Smooth muscle cell (in vitro differentiated cells): Measurements from ENCODE around the gene GALNTL6. TPM values are rescaled to one million over a fixed set of nuclear protein-coding genes. Genes with fewer than 3 reads are reported as not detected.
A peak's percentile ranks its signal among the peaks of the same experiment; 100 is the strongest.

ENCODE experiments used
- DNase-seq: peaks from one replicate; lab custom pipeline; 2025; ENCODE audit not compliant: unreplicated experiment; lab: John Stamatoyannopoulos, UW
- H2AFZ ChIP-seq: fragments of 200-600 bp; sonication (generic); 2 replicates; pipeline ENCODE4 v1.6.0; 2016; ENCODE audit warnings: antibody characterized with exemption, low read depth, mild to moderate bottlenecking
- H3F3A ChIP-seq: fragments of 200-600 bp; sonication (generic); 2 replicates; pipeline ENCODE4 v1.6.0; 2017; ENCODE audit warnings: antibody characterized with exemption, low read depth
- H3K27ac ChIP-seq: fragments of 200-600 bp; sonication (generic); 2 replicates; pipeline ENCODE4 v1.5.1; 2016; ENCODE audit warnings: low read depth, mild to moderate bottlenecking
- H3K27me3 ChIP-seq: fragments of 200-600 bp; sonication (generic); 2 replicates; pipeline ENCODE4 v1.6.1; 2016; ENCODE audit warnings: low read depth, mild to moderate bottlenecking
- H3K36me3 ChIP-seq: fragments of 200-600 bp; sonication (generic); 2 replicates; pipeline ENCODE4 v1.5.1; 2016; ENCODE audit warnings: low read depth
- H3K4me1 ChIP-seq: fragments of 200-600 bp; sonication (generic); 2 replicates; pipeline ENCODE4 v1.5.1; 2016; ENCODE audit warnings: low read depth
- H3K4me2 ChIP-seq: fragments of 200-600 bp; sonication (generic); 2 replicates; pipeline ENCODE4 v1.6.0; 2016; ENCODE audit warnings: mild to moderate bottlenecking
- H3K4me3 ChIP-seq: fragments of 200-600 bp; sonication (generic); 2 replicates; pipeline ENCODE4 v1.5.1; 2016; ENCODE audit warnings: mild to moderate bottlenecking
- H3K79me2 ChIP-seq: fragments of 200-600 bp; sonication (generic); 2 replicates; pipeline ENCODE4 v1.6.0; 2016; ENCODE audit warnings: low read depth, mild to moderate bottlenecking
- H3K9ac ChIP-seq: fragments of 200-600 bp; sonication (generic); 2 replicates; pipeline ENCODE4 v1.6.0; 2016; ENCODE audit warnings: low read depth
- H3K9me3 ChIP-seq: fragments of 200-600 bp; sonication (generic); replicated peaks from 2 replicates; pipeline ENCODE4 v1.5.1; 2016; ENCODE audit warnings: low read depth
- H4K20me1 ChIP-seq: fragments of 200-600 bp; sonication (generic); 2 replicates; pipeline ENCODE4 v1.6.0; 2016; ENCODE audit warnings: low read depth
- CTCF ChIP-seq: fragments of 200-600 bp; sonication (generic); IDR thresholded peaks from 2 replicates; pipeline ENCODE4 v1.5.1; 2017; ENCODE audit warnings: borderline replicate concordance, mild to moderate bottlenecking, antibody characterized with exemption; ENCODE audit not compliant: insufficient read depth, poor library complexity, severe bottlenecking
- WGBS: methylation state at CpG from one replicate; pipeline ENCODE4 v1.1.7; 2016; ENCODE audit warnings: low lambda C conversion rate; 5-methylcytosine and 5-hydroxymethylcytosine counted together
- polyA plus RNA-seq: library from polyadenylated mRNA; unstranded; fragments of >200 nt; fragmentation: Nextera tagmentation; extraction: Ambion mirVana; gene quantifications from 2 replicates; pipeline ENCODE4 v1.2.1, GENCODE V29; 2016
- total RNA-seq: library from RNA; depleted of rRNA; stranded (reverse); fragments of >200 nt; gene quantifications from 2 replicates; pipeline ENCODE4 v1.2.3, GENCODE V29; 2014

Gene GALNTL6
- total and polyA plus RNA-seq, 2 experiments from 2014 or later = 0.18 to 1.3 TPM

- Histone ChIP-seq H3K79me2 (no peaks in the 10 kb centered on the region), H3K27me3 (no peaks in the 10 kb centered on the region), H3K4me3 (no peak overlapping the region), H3K9me3 (no peaks in the 10 kb centered on the region), H4K20me1 (no peaks in the 10 kb centered on the region), H3K9ac (no peak overlapping the region), H3F3A (no peaks in the 10 kb centered on the region), H3K4me1 (no peaks in the 10 kb centered on the region), H3K27ac (no peak overlapping the region), H3K4me2 (peak overlapping the region; percentile 42), H2AFZ (no peak overlapping the region), H3K36me3 (no peaks in the 10 kb centered on the region)
- TF ChIP-seq CTCF = no peak
- WGBS = 9% methylated on average over 2 of the region's 2 CpGs
- no peak for DNase-seq
Observed at GRCh38 chr4:172142281-172142741, 329.1 kb downstream of the GALNTL6 start.

DNA sequence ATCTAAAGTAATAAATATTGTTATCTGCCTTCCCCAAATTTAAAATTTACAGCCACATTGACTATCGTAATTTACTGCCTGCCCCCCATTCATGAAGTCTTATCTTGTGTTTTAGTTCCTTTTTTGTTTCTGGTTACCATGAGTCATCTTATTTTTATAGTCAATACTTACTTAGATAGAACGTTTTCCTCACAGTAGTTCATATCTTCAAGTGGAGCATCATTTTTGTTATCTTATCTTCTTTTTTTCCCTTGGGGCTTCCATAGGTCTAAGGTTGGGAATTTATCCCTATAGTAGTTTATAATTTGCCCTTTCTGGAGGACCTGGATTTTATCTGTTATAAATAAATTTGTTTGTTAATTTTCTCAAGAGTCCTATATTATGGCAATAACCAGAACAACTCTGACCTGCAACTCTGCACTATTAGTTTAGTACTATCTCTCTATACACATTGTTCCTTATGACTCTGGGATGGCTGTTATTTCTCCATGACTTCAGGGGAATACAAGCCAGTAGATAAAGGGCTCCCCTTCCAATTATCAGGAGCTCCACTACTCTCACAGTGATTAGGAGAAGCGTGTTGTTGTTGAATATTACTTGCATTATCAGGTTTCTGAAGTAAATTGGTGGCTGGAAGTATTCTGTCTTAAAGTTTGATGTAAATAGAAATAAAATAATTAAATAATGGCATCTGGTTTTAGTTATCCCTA lies 330.6 kb downstream of the GALNTL6 start:
- 17% methylated on average over 3 of the region's 3 CpGs for WGBS

DNA sequence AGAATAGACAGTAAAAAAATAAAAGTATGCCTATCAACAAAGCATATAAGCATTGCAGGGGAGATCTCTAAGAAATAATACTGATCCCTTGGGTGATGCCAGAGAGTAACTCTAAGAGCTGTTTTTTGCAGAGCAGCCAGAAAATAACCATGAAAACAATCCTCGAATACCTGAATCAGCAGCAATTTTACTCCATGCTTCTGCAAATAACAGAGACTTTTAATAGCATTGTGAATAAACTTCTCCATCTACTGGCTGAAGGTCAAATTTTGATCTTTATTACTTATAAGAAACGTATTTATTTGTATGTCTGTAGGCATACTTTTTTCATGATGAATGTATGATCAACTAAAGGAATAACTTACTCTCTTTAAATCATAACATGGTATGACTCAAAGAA lies 334.5 kb downstream of the GALNTL6 start:
- Histone ChIP-seq H3K79me2 (no peaks in the 10 kb centered on the region), H3K27ac (no peak overlapping the region), H3F3A (no peaks in the 10 kb centered on the region), H3K27me3 (no peaks in the 10 kb centered on the region), H3K4me2 (no peak overlapping the region), H3K4me3 (no peak overlapping the region), H4K20me1 (no peaks in the 10 kb centered on the region), H3K36me3 (no peaks in the 10 kb centered on the region), H2AFZ (no peak overlapping the region), H3K9me3 (no peaks in the 10 kb centered on the region), H3K4me1 (no peaks in the 10 kb centered on the region), H3K9ac (no peak overlapping the region)
- no peak for TF ChIP-seq CTCF
- WGBS = 90% methylated on average over 2 of the region's 2 CpGs
- DNase-seq = no peak

More for the DNA sequence above, 330.6 kb downstream of the GALNTL6 start:
- Histone ChIP-seq H3K4me3 (no peak overlapping the region), H3K36me3 (no peaks in the 10 kb centered on the region), H4K20me1 (no peaks in the 10 kb centered on the region), H3F3A (no peaks in the 10 kb centered on the region), H3K9ac (no peak overlapping the region), H3K79me2 (no peaks in the 10 kb centered on the region), H3K27ac (no peak overlapping the region), H3K4me2 (peak overlapping the region; percentile 64), H3K9me3 (no peaks in the 10 kb centered on the region), H2AFZ (peak overlapping the region; percentile 18), H3K27me3 (no peaks in the 10 kb centered on the region), H3K4me1 (no peaks in the 10 kb centered on the region)
- no peak for DNase-seq
- no peak for TF ChIP-seq CTCF

- TF ChIP-seq CTCF = no peak
- Histone ChIP-seq H3K9ac (no peak overlapping the region), H3K79me2 (no peaks in the 10 kb centered on the region), H2AFZ (no peak overlapping the region), H3K36me3 (no peaks in the 10 kb centered on the region), H3F3A (no peaks in the 10 kb centered on the region), H3K4me1 (no peaks in the 10 kb centered on the region), H3K9me3 (no peaks in the 10 kb centered on the region), H3K4me3 (no peak overlapping the region), H3K4me2 (no peak overlapping the region), H3K27me3 (no peaks in the 10 kb centered on the region), H4K20me1 (no peaks in the 10 kb centered on the region), H3K27ac (no peak overlapping the region)
- DNase-seq = no peak
- WGBS = 39% methylated on average over 5 of the region's 5 CpGs
Observed at GRCh38 chr4:172149329-172149728, 336.1 kb downstream of the GALNTL6 start.
